GM12873 (cell line): ENCODE results near the gene SGSM1.

ENCODE experiments used
- CTCF ChIP-seq: IDR thresholded peaks from 2 replicates; pipeline ENCODE4 v1.5.1; 2012; ENCODE audit warnings: low read depth, mild to moderate bottlenecking, moderate library complexity, low read length, control low read depth; ENCODE audit not compliant: insufficient read depth; ENCODE audit errors: missing control alignments

Gene SGSM1

GRCh38 chr22:24845041-24845898, 39.3 kb downstream of the SGSM1 start:
- no peak for TF ChIP-seq CTCF

GRCh38 chr22:24847490-24847889, 41.5 kb downstream of the SGSM1 start:
- TF ChIP-seq CTCF: no peak

- TF ChIP-seq CTCF: peak; percentile 4
These were observed 42.7 kb downstream of the SGSM1 start for GRCh38 chr22:24848559-24849168.

GRCh38 chr22:24855794-24856193, 49.8 kb downstream of the SGSM1 start:
- no peak for TF ChIP-seq CTCF

- TF ChIP-seq CTCF: no peak
These were observed 51.6 kb downstream of the SGSM1 start for GRCh38 chr22:24857576-24857975.

GRCh38 chr22:24859587-24859986, 53.6 kb downstream of the SGSM1 start:
- TF ChIP-seq CTCF: no peak

- no peak for TF ChIP-seq CTCF
These were observed 59.5 kb downstream of the SGSM1 start for GRCh38 chr22:24865508-24865907.
